ENCODE data around the gene SLC22A4. TPM values are rescaled to one million over a fixed set of nuclear protein-coding genes. Genes with fewer than 3 reads are reported as not detected.

Gene SLC22A4
- polyA plus RNA-seq, 1 donor (not counting 4 experiments of a cell fraction or from before 2014, with no cell fraction given): 1.4 TPM

- H3K36me3 ChIP-seq (ENCODE audit: control insufficient read depth in 2 of 2, extremely low read depth in 1 of 2, insufficient read depth in 2 of 2, low read length in 2 of 2): peaks cover 14 to 16% of the 10 kb centered on the region in 2 experiments
- no peak for TF ChIP-seq EZH2 (IDR thresholded peaks at IDR 0.05; ENCODE audit: low read length)
- no peaks in the 10 kb centered on the region for H4K20me1 ChIP-seq (ENCODE audit: control insufficient read depth, extremely low read depth, insufficient read depth, low read length)
Observed at GRCh38 chr5:132380047-132380446, 85.9 kb downstream of the SLC22A4 start.

GRCh38 chr5:132380741-132381140 is 86.5 kb downstream of the SLC22A4 start:
- FAIRE-seq (no peak), DNase-seq (ENCODE audit: low read depth, low spot score) (no peak)
- Histone ChIP-seq H3K4me3 (ENCODE audit: control insufficient read depth in 2 of 3, extremely low read depth in 1 of 3, insufficient read depth in 2 of 3, low read depth in 1 of 3, low read length in 3 of 3) (no peak overlapping the region), H3K27me3 (ENCODE audit: control insufficient read depth, extremely low read depth, insufficient read depth, low read length) (no peaks in the 10 kb centered on the region), H3K9me3 (ENCODE audit: control insufficient read depth, low read depth, low read length) (no peaks in the 10 kb centered on the region), H3K27ac (ENCODE audit: control insufficient read depth, insufficient read depth, low read length) (no peak overlapping the region), H3K36me3 (ENCODE audit: control insufficient read depth in 2 of 2, extremely low read depth in 1 of 2, insufficient read depth in 2 of 2, low read length in 2 of 2) (peaks cover 14 to 17% of the 10 kb centered on the region in 2 experiments), H3K9me1 (ENCODE audit: control insufficient read depth, extremely low read depth, insufficient read depth, low read length) (no peaks in the 10 kb centered on the region), H3K4me2 (ENCODE audit: control insufficient read depth, extremely low read depth, insufficient read depth, low read depth, low read length) (no peak overlapping the region), H3K4me1 (ENCODE audit: control insufficient read depth, extremely low read depth, insufficient read depth, low read length) (peaks cover 21% of the 10 kb centered on the region), H4K20me1 (ENCODE audit: control insufficient read depth, extremely low read depth, insufficient read depth, low read length) (no peaks in the 10 kb centered on the region), H3K9ac (ENCODE audit: control insufficient read depth, extremely low read depth, insufficient read depth, low read length) (no peak overlapping the region), H3K79me2 (ENCODE audit: control insufficient read depth, insufficient read depth, low read length) (peaks cover 7% of the 10 kb centered on the region), H2AFZ (ENCODE audit: control insufficient read depth, low read length) (no peak overlapping the region)
- dilution Hi-C loops (cut with MboI; ENCODE audit: extremely low pct_ligation_motif_present, low sequenced_read_pairs): no loop called here
- no peak for TF ChIP-seq CTCF (optimal IDR thresholded peaks at IDR 0.05 in 1 of 3, IDR thresholded peaks at IDR 0.05 in 1 of 3, conservative IDR thresholded peaks at IDR 0.05 in 1 of 3; ENCODE audit: extremely low read depth in 1 of 3, insufficient read depth in 2 of 3, low read length in 3 of 3)
- no peak for TF ChIP-seq EZH2 (IDR thresholded peaks at IDR 0.05; ENCODE audit: low read length)

More at GRCh38 chr5:132380047-132380446, 85.9 kb downstream of the SLC22A4 start:
- Histone ChIP-seq H2AFZ (ENCODE audit: control insufficient read depth, low read length) (no peak overlapping the region), H3K27me3 (ENCODE audit: control insufficient read depth, extremely low read depth, insufficient read depth, low read length) (no peaks in the 10 kb centered on the region), H3K9ac (ENCODE audit: control insufficient read depth, extremely low read depth, insufficient read depth, low read length) (no peak overlapping the region), H3K9me1 (ENCODE audit: control insufficient read depth, extremely low read depth, insufficient read depth, low read length) (no peaks in the 10 kb centered on the region), H3K4me2 (ENCODE audit: control insufficient read depth, extremely low read depth, insufficient read depth, low read depth, low read length) (no peak overlapping the region), H3K4me1 (ENCODE audit: control insufficient read depth, extremely low read depth, insufficient read depth, low read length) (peaks cover 24% of the 10 kb centered on the region), H3K9me3 (ENCODE audit: control insufficient read depth, low read depth, low read length) (no peaks in the 10 kb centered on the region), H3K79me2 (ENCODE audit: control insufficient read depth, insufficient read depth, low read length) (peaks cover 7% of the 10 kb centered on the region), H3K27ac (ENCODE audit: control insufficient read depth, insufficient read depth, low read length) (no peak overlapping the region), H3K4me3 (ENCODE audit: control insufficient read depth in 2 of 3, extremely low read depth in 1 of 3, insufficient read depth in 2 of 3, low read depth in 1 of 3, low read length in 3 of 3) (no peak overlapping the region)
- DNase-seq (ENCODE audit: low read depth, low spot score) (no peak), FAIRE-seq (no peak)
- dilution Hi-C loops (cut with MboI; ENCODE audit: extremely low pct_ligation_motif_present, low sequenced_read_pairs): no loop called here

GRCh38 chr5:132381614-132382013 is 87.4 kb downstream of the SLC22A4 start:
- FAIRE-seq: no peak
- H3K79me2 ChIP-seq (ENCODE audit: control insufficient read depth, insufficient read depth, low read length): peaks cover 5% of the 10 kb centered on the region
- no peak overlapping the region for H3K4me3 ChIP-seq (ENCODE audit: control insufficient read depth in 2 of 3, extremely low read depth in 1 of 3, insufficient read depth in 2 of 3, low read depth in 1 of 3, low read length in 3 of 3)
- H3K27me3 ChIP-seq (ENCODE audit: control insufficient read depth, extremely low read depth, insufficient read depth, low read length): no peaks in the 10 kb centered on the region
- H4K20me1 ChIP-seq (ENCODE audit: control insufficient read depth, extremely low read depth, insufficient read depth, low read length): no peaks in the 10 kb centered on the region
- no peaks in the 10 kb centered on the region for H3K9me3 ChIP-seq (ENCODE audit: control insufficient read depth, low read depth, low read length)
- H3K36me3 ChIP-seq (ENCODE audit: control insufficient read depth in 2 of 2, extremely low read depth in 1 of 2, insufficient read depth in 2 of 2, low read length in 2 of 2): peaks cover 15 to 18% of the 10 kb centered on the region in 2 experiments
- H3K4me2 ChIP-seq (ENCODE audit: control insufficient read depth, extremely low read depth, insufficient read depth, low read depth, low read length): peak overlapping the region; percentile 51
- peak overlapping the region; percentile 19 for H3K27ac ChIP-seq (ENCODE audit: control insufficient read depth, insufficient read depth, low read length)
- no peak for DNase-seq (ENCODE audit: low read depth, low spot score)
- no peak overlapping the region for H3K9ac ChIP-seq (ENCODE audit: control insufficient read depth, extremely low read depth, insufficient read depth, low read length)
- dilution Hi-C loops (cut with MboI; ENCODE audit: extremely low pct_ligation_motif_present, low sequenced_read_pairs): no loop called here
- peaks cover 22% of the 10 kb centered on the region for H3K4me1 ChIP-seq (ENCODE audit: control insufficient read depth, extremely low read depth, insufficient read depth, low read length)
- no peaks in the 10 kb centered on the region for H3K9me1 ChIP-seq (ENCODE audit: control insufficient read depth, extremely low read depth, insufficient read depth, low read length)
- TF ChIP-seq EZH2 (IDR thresholded peaks at IDR 0.05; ENCODE audit: low read length): no peak
- no peak for TF ChIP-seq CTCF (optimal IDR thresholded peaks at IDR 0.05 in 1 of 3, IDR thresholded peaks at IDR 0.05 in 1 of 3, conservative IDR thresholded peaks at IDR 0.05 in 1 of 3; ENCODE audit: extremely low read depth in 1 of 3, insufficient read depth in 2 of 3, low read length in 3 of 3)
- H2AFZ ChIP-seq (ENCODE audit: control insufficient read depth, low read length): peak overlapping the region; percentile 28
